NT2/D1 (cell line): ENCODE results near the gene OMD.

Experiments
- YY1 ChIP-seq: IDR thresholded peaks from 2 replicates; pipeline ENCODE4 v1.6.1; 2011; ENCODE audit not compliant: insufficient read length, insufficient read depth
- ZNF274 ChIP-seq: IDR thresholded peaks from 2 replicates; pipeline ENCODE4 v1.6.1; 2011; ENCODE audit warnings: mild to moderate bottlenecking, low read depth, low read length

GRCh38 chr9:92373167-92373566 is 51.1 kb downstream of the OMD start:
- no peak for TF ChIP-seq ZNF274
- TF ChIP-seq YY1 = no peak
